H9 (cell line): ENCODE data around the gene WNT6. TPM values are rescaled to one million over a fixed set of nuclear protein-coding genes. Genes with fewer than 3 reads are reported as not detected.

Experiments
- DNase-seq: peaks from one replicate; pipeline ENCODE4 v3.0.0-alpha.2; 2017
- H2AFZ ChIP-seq: one replicate; pipeline ENCODE4 v1.6.1; 2013; ENCODE audit warnings: mild to moderate bottlenecking, low read length, control low read depth, moderate library complexity
- H2AK5ac ChIP-seq: 2 replicates; pipeline ENCODE4 v1.6.1; 2013; ENCODE audit warnings: low read length, control low read depth, mixed read lengths; ENCODE audit not compliant: insufficient read length
- H2BK120ac ChIP-seq: one replicate; pipeline ENCODE4 v1.6.1; 2013; ENCODE audit warnings: low read depth, mild to moderate bottlenecking, low read length, control low read depth, inconsistent platforms; ENCODE audit not compliant: poor library complexity, severe bottlenecking
- H2BK12ac ChIP-seq: 2 replicates; pipeline ENCODE4 v1.6.1; 2013; ENCODE audit warnings: low read length, control low read depth, mixed read lengths, low read depth; ENCODE audit not compliant: insufficient read length
- H2BK15ac ChIP-seq: 2 replicates; pipeline ENCODE4 v1.6.1; 2013; ENCODE audit warnings: low read depth, low read length, control low read depth
- H2BK20ac ChIP-seq: one replicate; pipeline ENCODE4 v1.6.1; 2013; ENCODE audit warnings: low read depth, mild to moderate bottlenecking, low read length, control low read depth, inconsistent platforms; ENCODE audit not compliant: poor library complexity, severe bottlenecking
- H2BK5ac ChIP-seq: 2 replicates; pipeline ENCODE4 v1.6.1; 2013; ENCODE audit warnings: low read length, control low read depth, mixed read lengths; ENCODE audit not compliant: insufficient read length
- H3K14ac ChIP-seq: 2 replicates; pipeline ENCODE4 v1.6.1; 2013; ENCODE audit warnings: low read length, control low read depth; ENCODE audit not compliant: insufficient read depth
- H3K18ac ChIP-seq: 2 replicates; pipeline ENCODE4 v1.6.1; 2013; ENCODE audit warnings: low read depth, mild to moderate bottlenecking, mixed read lengths, low read length, control low read depth; ENCODE audit not compliant: insufficient read length
- H3K23ac ChIP-seq: 2 replicates; pipeline ENCODE4 v1.6.1; 2013; ENCODE audit warnings: low read length, control low read depth, mixed read lengths, low read depth; ENCODE audit not compliant: insufficient read length
- H3K23me2 ChIP-seq: 2 replicates; pipeline ENCODE4 v1.6.1; 2013; ENCODE audit warnings: low read depth, mild to moderate bottlenecking, mixed read lengths, low read length, control low read depth; ENCODE audit not compliant: insufficient read length, poor library complexity, severe bottlenecking
- H3K27ac ChIP-seq: 2 replicates; pipeline ENCODE4 v1.5.1; 2013; ENCODE audit warnings: low read length, control low read depth, mixed read lengths, low read depth; ENCODE audit not compliant: insufficient read length
- H3K27me3 ChIP-seq: 2 replicates; pipeline ENCODE4 v1.6.1; 2013; ENCODE audit warnings: low read length, control low read depth, inconsistent platforms; ENCODE audit not compliant: insufficient read depth
- H3K4ac ChIP-seq: 2 replicates; pipeline ENCODE4 v1.6.1; 2013; ENCODE audit warnings: low read depth, mild to moderate bottlenecking, control low read depth, inconsistent platforms, low read length, moderate library complexity
- H3K4me1 ChIP-seq: 2 replicates; pipeline ENCODE4 v1.6.1; 2013; ENCODE audit warnings: low read length, control low read depth, inconsistent platforms; ENCODE audit not compliant: insufficient read depth
- H3K4me2 ChIP-seq: 2 replicates; pipeline ENCODE4 v1.6.1; 2013; ENCODE audit warnings: low read length, control low read depth, mixed read lengths; ENCODE audit not compliant: insufficient read length, insufficient read depth
- H3K56ac ChIP-seq: 2 replicates; pipeline ENCODE4 v1.6.1; 2013; ENCODE audit warnings: low read depth, mild to moderate bottlenecking, mixed read lengths, low read length, control low read depth; ENCODE audit not compliant: insufficient read length
- H3K79me1 ChIP-seq: 2 replicates; pipeline ENCODE4 v1.6.1; 2013; ENCODE audit warnings: low read depth, mild to moderate bottlenecking, moderate library complexity, low read length, control low read depth, inconsistent platforms; ENCODE audit not compliant: insufficient read depth, poor library complexity, severe bottlenecking
- H3K79me2 ChIP-seq: 2 replicates; pipeline ENCODE4 v1.6.1; 2013; ENCODE audit warnings: low read length, control low read depth, inconsistent platforms; ENCODE audit not compliant: insufficient read depth
- H3K9ac ChIP-seq: 2 replicates; pipeline ENCODE4 v1.6.1; 2013; ENCODE audit warnings: low read length, control low read depth, mixed read lengths; ENCODE audit not compliant: insufficient read length; ENCODE audit errors: extremely low read depth
- H3K9me3 ChIP-seq: one replicate; pipeline ENCODE4 v1.6.1; 2013; ENCODE audit warnings: low read depth, low read length, inconsistent platforms; ENCODE audit not compliant: control insufficient read depth
- H3T11ph ChIP-seq: one replicate; pipeline ENCODE4 v1.6.1; 2013; ENCODE audit warnings: mild to moderate bottlenecking, low read length, control low read depth, inconsistent platforms
- H4K20me1 ChIP-seq: one replicate; pipeline ENCODE4 v1.6.1; 2013; ENCODE audit not compliant: control insufficient read depth, insufficient read length, insufficient read depth
- H4K5ac ChIP-seq: 2 replicates; pipeline ENCODE4 v1.6.1; 2013; ENCODE audit warnings: low read depth, mild to moderate bottlenecking, mixed read lengths, low read length, control low read depth; ENCODE audit not compliant: insufficient read length
- H4K8ac ChIP-seq: replicated peaks from 2 replicates; pipeline ENCODE4 v1.6.1; 2013; ENCODE audit warnings: low read length, control low read depth, mixed read lengths, low read depth; ENCODE audit not compliant: insufficient read length
- H4K91ac ChIP-seq: 2 replicates; pipeline ENCODE4 v1.6.1; 2013; ENCODE audit warnings: low read depth, mild to moderate bottlenecking, moderate library complexity, mixed read lengths, low read length, control low read depth; ENCODE audit not compliant: insufficient read length
- H3K27ac Mint-ChIP-seq, 3 experiments: 2 replicates in 2 of 3; 3 replicates in 1 of 3; pipeline ENCODE4 v1.8.0; 2020 to 2021; ENCODE audit warnings: mixed read lengths in 3 of 3, mild to moderate bottlenecking in 1 of 3, moderate library complexity in 1 of 3
- H3K27me3 Mint-ChIP-seq: 2 replicates; pipeline ENCODE4 v1.8.0; 2021; ENCODE audit warnings: low read depth, mild to moderate bottlenecking, moderate library complexity, mixed read lengths
- H3K36me3 Mint-ChIP-seq, 3 experiments: 2 replicates in 2 of 3; 3 replicates in 1 of 3; pipeline ENCODE4 v1.8.0; 2020 to 2021; ENCODE audit warnings: low read depth in 3 of 3, mixed read lengths in 3 of 3; ENCODE audit not compliant: insufficient read depth in 1 of 3
- H3K4me1 Mint-ChIP-seq, 2 experiments: 2 replicates each; pipeline ENCODE4 v1.8.0; 2020; ENCODE audit warnings: mixed read lengths in 2 of 2
- H3K4me3 Mint-ChIP-seq, 2 experiments: 2 replicates in 1 of 2; 3 replicates in 1 of 2; pipeline ENCODE4 v1.8.0; 2020 to 2021; ENCODE audit warnings: mild to moderate bottlenecking in 2 of 2, mixed read lengths in 2 of 2, moderate library complexity in 1 of 2
- H3K9me3 Mint-ChIP-seq, 2 experiments: 2 replicates in 1 of 2; 3 replicates in 1 of 2; pipeline ENCODE4 v1.8.0; 2020; ENCODE audit warnings: mild to moderate bottlenecking in 2 of 2, mixed read lengths in 2 of 2, moderate library complexity in 1 of 2
- WGBS: extraction: QIAGEN DNeasy Blood & Tissue Kit; methylation state at CpG from one replicate; pipeline ENCODE4 v1.1.7; 2013; ENCODE audit warnings: missing lambda C conversion rate, low lambda C conversion rate, mixed read lengths; ENCODE audit not compliant: insufficient read length; ENCODE audit errors: extremely low coverage; 5-methylcytosine and 5-hydroxymethylcytosine counted together
- total RNA-seq: library from RNA; stranded (reverse); gene quantifications from 2 replicates; pipeline ENCODE4 v1.2.1, GENCODE V29; 2021
- TF ChIP-seq, protein P1 (sequence below): fragments of 200-600 bp; sonication (generic); conservative IDR thresholded peaks from 3 replicates; pipeline ENCODE4 v1.8.0; 2021; ENCODE audit warnings: antibody characterized with exemption, mild to moderate bottlenecking

WNT6 gene
- total RNA-seq, 1 experiment from 2014 or later = not detected

DNA sequence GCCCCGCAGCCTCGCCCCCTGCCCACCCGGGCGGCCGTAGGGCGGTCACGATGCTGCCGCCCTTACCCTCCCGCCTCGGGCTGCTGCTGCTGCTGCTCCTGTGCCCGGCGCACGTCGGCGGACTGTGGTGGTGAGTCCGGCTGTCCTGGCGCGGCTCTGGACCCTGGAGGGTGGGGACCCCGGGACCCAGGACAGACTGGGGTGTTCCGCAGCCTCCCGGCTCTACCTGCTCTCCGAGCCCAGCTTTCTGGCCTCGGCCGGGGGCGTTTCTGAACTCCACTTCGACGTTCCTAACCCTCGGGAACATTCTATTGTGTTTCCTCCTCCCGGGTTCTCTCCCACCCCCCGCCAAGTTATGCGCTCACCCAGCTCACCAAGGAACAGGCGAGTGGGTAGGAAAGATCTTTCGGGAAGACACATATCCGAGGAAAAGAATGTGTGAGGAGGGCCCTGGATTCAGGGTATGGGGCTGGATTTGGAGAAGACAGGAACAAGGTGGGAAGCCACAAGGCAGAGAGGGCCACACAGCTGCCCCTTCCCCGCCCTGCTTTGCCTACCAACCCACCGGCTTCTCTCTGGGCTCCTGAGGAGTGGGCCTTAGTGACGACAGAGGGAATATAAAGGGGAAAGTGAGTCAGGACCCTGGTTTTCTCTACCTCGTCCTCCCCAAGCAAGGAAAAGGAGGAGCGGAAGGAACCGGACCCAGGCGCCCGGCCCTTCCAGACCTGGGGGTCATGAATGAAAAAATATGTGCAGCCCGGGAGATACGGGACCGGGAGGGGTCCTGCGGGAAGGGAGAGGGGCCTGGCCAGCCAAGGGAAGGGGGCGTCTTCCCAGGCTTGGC is 605 bp downstream of the WNT6 start:
- Histone ChIP-seq H3K4me1 (peaks cover 2% of the 10 kb centered on the region; the same call in 1 of the 2 replicates), H3K56ac (no peak overlapping the region), H3K27me3 (peaks cover 78% of the 10 kb centered on the region), H3K4ac (no peak overlapping the region), H3K4me2 (peak overlapping the region; percentile 12), H2AFZ (no peak overlapping the region), H3K9ac (no peak overlapping the region), H3K79me2 (no peaks in the 10 kb centered on the region), H2BK12ac (no peak overlapping the region), H2BK15ac (no peak overlapping the region), H3K9me3 (no peaks in the 10 kb centered on the region), H3T11ph (no peak overlapping the region), H3K79me1 (no peaks in the 10 kb centered on the region), H3K23me2 (peaks cover 3% of the 10 kb centered on the region), H4K8ac (no peak overlapping the region), H3K27ac (no peak overlapping the region), H2BK20ac (no peak overlapping the region), H4K91ac (no peak overlapping the region), H2AK5ac (no peak overlapping the region), H2BK120ac (no peak overlapping the region), H3K14ac (no peak overlapping the region), H3K18ac (no peak overlapping the region), H2BK5ac (no peak overlapping the region), H3K23ac (no peak overlapping the region), H4K5ac (no peak overlapping the region), H4K20me1 (no peaks in the 10 kb centered on the region)
- Mint-ChIP-seq H3K36me3 (no peaks in the 10 kb centered on the region), H3K27me3 (peaks cover 98% of the 10 kb centered on the region), H3K4me3 (peak overlapping the region; percentile 48 to 79), H3K9me3 (no peaks in the 10 kb centered on the region; a peak in 1 of 5 replicates), H3K4me1 (peaks cover 21 to 47% of the 10 kb centered on the region in 2 experiments), H3K27ac (no peak overlapping the region)
- TF ChIP-seq, protein P1, sequence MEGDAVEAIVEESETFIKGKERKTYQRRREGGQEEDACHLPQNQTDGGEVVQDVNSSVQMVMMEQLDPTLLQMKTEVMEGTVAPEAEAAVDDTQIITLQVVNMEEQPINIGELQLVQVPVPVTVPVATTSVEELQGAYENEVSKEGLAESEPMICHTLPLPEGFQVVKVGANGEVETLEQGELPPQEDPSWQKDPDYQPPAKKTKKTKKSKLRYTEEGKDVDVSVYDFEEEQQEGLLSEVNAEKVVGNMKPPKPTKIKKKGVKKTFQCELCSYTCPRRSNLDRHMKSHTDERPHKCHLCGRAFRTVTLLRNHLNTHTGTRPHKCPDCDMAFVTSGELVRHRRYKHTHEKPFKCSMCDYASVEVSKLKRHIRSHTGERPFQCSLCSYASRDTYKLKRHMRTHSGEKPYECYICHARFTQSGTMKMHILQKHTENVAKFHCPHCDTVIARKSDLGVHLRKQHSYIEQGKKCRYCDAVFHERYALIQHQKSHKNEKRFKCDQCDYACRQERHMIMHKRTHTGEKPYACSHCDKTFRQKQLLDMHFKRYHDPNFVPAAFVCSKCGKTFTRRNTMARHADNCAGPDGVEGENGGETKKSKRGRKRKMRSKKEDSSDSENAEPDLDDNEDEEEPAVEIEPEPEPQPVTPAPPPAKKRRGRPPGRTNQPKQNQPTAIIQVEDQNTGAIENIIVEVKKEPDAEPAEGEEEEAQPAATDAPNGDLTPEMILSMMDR = no peak
- no CpG with 5 or more reads among the region's 47 CpGs for WGBS
- DNase-seq = no peak
